ENCODE results near the gene WNT7B.

Gene WNT7B

DNA sequence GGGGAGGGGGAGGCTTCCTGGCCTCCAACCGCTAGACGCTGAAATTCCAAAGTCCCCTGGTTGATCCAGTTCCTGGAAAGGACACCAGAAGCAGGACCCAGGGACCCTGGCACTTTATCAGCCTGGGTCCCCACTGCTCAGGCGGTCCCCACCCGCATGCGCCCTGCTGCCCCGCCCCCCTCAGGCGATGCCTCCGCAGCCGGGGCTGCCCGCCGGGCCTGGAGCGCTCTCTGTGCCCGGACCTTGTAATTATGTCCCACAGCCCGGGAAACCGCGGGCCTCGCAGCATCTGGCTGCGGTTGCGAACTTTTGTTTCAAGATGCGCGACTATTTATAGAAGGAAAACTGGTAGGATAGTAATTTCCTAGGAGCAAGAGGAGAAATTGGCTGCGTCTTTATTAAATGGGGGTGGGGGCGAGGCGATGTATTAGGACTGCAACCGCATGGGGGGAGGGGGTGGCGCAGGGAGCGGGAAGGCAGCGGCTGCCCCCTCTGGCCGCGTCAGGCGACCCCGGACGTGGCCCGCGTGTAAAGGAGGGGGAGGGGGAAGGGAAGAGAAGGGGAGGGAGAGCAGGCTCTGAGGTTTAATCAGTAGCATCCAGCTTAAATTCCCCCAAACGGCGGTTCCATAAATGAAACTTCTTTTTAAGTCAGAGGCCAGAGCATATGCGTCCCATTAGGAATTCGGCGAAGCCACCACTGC lies 6.1 kb downstream of the WNT7B start:
- peak; percentile 47 for DNase-seq (ENCODE audit: low read depth)
- H3K4me3 ChIP-seq (ENCODE audit: control insufficient read depth, low read depth, low read length), result peak overlapping the region; percentile 21
- TF ChIP-seq, protein P1, sequence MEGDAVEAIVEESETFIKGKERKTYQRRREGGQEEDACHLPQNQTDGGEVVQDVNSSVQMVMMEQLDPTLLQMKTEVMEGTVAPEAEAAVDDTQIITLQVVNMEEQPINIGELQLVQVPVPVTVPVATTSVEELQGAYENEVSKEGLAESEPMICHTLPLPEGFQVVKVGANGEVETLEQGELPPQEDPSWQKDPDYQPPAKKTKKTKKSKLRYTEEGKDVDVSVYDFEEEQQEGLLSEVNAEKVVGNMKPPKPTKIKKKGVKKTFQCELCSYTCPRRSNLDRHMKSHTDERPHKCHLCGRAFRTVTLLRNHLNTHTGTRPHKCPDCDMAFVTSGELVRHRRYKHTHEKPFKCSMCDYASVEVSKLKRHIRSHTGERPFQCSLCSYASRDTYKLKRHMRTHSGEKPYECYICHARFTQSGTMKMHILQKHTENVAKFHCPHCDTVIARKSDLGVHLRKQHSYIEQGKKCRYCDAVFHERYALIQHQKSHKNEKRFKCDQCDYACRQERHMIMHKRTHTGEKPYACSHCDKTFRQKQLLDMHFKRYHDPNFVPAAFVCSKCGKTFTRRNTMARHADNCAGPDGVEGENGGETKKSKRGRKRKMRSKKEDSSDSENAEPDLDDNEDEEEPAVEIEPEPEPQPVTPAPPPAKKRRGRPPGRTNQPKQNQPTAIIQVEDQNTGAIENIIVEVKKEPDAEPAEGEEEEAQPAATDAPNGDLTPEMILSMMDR (conservative IDR thresholded peaks at IDR 0.05; ENCODE audit: control insufficient read depth, insufficient read depth, low read depth, low read length), result no peak

DNA sequence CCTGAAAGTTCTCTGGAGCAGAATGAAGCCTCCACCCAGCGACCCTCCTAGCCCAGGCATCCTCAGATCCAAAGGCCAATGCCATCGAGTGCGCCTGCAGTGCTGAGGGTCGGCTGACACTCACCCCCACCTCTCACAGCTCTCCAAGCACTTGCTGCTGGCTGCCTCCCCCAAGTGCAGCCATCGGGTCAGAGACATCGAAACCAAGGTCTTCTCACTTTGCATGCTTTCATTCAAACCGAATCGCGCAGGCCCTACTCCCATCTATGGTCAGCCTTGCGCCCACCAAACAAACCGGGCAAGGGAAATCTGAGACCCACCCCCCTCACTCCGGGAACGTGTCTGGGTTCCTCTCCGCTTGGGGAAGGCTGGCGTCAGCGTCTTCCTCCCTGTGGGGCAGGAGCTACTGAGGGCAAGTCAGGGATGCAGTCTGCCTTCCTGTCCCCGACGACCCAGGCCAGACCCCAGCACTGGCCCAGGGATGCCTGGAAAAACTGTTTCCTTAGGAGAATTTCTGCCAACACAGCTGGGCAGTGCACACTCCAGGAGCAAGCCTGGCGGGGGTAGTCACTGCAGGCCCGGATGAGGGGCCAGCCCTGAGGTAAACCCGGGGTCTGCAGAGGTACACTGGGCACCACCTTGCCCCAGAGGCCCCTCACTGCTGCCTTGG lies 7.0 kb downstream of the WNT7B start:
- H3K4me3 ChIP-seq (ENCODE audit: control insufficient read depth, low read depth, low read length), result no peak overlapping the region
- DNase-seq (ENCODE audit: low read depth), result no peak
- TF ChIP-seq, protein P1 (conservative IDR thresholded peaks at IDR 0.05; ENCODE audit: control insufficient read depth, insufficient read depth, low read depth, low read length), result no peak

DNA sequence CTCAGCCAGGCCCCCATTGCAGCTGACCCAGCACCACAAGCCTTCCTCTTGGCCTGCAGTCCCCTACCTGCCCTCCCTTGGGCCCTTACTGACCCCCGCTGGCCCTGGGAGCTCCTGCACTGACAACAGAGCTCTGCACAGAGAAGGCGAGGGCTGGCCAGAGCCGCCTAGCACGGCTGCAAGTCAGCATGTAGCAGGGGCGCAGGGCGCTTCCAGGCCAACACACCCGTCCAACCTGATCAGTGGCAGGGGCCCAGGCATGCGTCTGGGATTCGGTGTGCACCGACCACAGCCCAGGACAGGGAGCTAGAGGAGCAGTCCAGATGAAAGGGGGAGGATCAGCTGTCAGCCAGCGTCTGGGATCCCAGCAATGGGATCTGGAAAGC lies 7.6 kb downstream of the WNT7B start:
- no peak overlapping the region for H3K4me3 ChIP-seq (ENCODE audit: control insufficient read depth, low read depth, low read length)
- DNase-seq (ENCODE audit: low read depth), result no peak
- TF ChIP-seq, protein P1 (conservative IDR thresholded peaks at IDR 0.05; ENCODE audit: control insufficient read depth, insufficient read depth, low read depth, low read length), result no peak

DNA sequence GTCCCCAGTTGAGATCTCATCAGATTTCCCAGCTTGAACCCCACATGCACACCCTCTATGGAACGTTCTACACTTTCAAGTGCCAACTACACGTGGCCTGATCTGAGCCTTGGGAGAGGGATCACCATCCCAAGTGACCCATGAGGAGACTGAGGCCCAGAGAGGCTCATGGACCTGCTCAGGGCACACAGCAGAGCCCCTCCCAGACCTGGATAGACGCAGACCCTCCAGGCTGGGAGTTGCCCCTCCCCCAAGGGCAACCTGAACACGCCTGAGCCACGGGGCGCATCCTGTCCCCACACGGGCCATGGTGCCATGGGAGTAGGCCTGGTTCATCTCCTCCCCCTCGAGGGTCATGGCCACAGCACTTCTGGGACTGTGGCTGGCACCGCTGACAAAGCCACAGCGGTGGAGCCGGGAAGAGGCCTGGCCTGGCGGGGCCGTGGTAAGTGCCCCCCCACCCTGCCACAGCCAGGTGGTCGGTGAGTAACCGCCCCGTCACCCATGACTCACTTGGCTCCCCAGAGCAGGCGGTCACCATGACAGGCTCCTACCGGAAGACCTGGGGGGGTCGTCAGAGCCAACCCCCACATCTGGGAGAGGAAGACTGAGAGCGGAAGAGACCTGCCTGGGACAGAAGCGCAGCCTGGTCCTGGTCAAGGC lies 8.1 kb downstream of the WNT7B start:
- H3K4me3 ChIP-seq (ENCODE audit: control insufficient read depth, low read depth, low read length), result no peak overlapping the region
- TF ChIP-seq, protein P1 (conservative IDR thresholded peaks at IDR 0.05; ENCODE audit: control insufficient read depth, insufficient read depth, low read depth, low read length), result no peak
- DNase-seq (ENCODE audit: low read depth), result peak; percentile 91

DNA sequence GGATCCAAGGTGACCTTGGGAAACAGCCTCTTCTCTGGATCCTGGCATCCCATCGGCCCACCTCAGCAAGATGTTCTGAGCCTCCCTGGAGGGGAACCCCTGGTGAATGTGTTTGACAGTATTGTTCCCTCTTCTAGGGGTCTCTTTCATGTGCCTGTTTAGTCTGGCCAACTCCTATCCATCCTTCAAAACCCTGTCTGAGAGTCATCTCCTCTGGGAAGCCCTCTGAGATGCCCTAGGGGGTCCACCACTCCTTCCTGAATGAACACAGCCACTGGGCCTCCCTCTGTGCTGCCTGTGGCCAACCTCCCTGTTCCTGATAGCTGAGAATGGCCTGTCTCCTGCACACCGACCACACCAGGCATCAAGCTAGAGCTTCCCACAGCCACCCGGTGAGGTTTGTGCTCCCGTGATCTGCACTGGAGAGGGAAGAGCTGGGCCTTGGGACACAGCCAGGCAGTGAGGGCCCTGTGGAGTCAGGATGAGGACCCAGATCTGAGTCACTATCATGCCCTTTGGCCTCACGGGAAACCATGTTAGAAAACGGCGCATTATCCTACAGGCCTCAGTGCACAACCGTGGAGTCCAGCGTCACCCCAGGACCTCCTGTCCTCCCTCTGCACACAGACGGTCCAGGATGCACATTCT lies 8.8 kb downstream of the WNT7B start:
- TF ChIP-seq, protein P1 (conservative IDR thresholded peaks at IDR 0.05; ENCODE audit: control insufficient read depth, insufficient read depth, low read depth, low read length), result no peak
- DNase-seq (ENCODE audit: low read depth), result peak; percentile 82
- H3K4me3 ChIP-seq (ENCODE audit: control insufficient read depth, low read depth, low read length), result no peak overlapping the region

DNA sequence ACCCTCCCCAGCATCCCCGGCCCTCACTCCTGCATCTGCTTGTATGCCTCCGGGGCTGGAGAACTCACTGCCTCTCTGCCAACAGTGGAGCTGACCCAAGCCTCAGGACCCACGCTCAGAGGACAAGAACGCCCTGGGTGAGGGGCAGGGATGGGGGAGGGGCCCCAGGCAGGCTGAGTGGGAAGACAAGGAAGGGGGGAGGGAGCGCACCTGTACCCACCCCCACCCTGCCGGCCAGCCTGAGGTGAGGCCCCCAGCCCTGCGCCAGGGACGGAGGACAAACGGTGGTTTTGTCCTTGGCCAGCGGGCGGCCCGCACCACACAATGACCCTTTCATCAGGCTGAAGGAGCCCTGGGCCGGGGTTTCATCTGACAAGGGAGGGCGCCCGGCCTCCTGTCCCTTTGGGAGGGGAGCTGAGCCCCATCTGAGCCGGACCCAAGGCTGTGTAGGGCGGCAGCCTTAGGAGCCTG lies 10.0 kb downstream of the WNT7B start:
- no peak overlapping the region for H3K4me3 ChIP-seq (ENCODE audit: control insufficient read depth, low read depth, low read length)
- TF ChIP-seq, protein P1 (conservative IDR thresholded peaks at IDR 0.05; ENCODE audit: control insufficient read depth, insufficient read depth, low read depth, low read length), result no peak
- DNase-seq (ENCODE audit: low read depth), result no peak
